Measurements from ENCODE around the gene TNFAIP2. TPM values are rescaled to one million over a fixed set of nuclear protein-coding genes. Genes with fewer than 3 reads are reported as not detected.
"Not testable (repeated sequence)": the region's sequence is repeated elsewhere in the genome, so short reads cannot be mapped to it uniquely, and the experiment has no call there.

The TNFAIP2 gene
- total and polyA plus RNA-seq, 2 of the 4 experiments (the other 2 are of a cell fraction): 6.3 to 9.6 TPM

DNA sequence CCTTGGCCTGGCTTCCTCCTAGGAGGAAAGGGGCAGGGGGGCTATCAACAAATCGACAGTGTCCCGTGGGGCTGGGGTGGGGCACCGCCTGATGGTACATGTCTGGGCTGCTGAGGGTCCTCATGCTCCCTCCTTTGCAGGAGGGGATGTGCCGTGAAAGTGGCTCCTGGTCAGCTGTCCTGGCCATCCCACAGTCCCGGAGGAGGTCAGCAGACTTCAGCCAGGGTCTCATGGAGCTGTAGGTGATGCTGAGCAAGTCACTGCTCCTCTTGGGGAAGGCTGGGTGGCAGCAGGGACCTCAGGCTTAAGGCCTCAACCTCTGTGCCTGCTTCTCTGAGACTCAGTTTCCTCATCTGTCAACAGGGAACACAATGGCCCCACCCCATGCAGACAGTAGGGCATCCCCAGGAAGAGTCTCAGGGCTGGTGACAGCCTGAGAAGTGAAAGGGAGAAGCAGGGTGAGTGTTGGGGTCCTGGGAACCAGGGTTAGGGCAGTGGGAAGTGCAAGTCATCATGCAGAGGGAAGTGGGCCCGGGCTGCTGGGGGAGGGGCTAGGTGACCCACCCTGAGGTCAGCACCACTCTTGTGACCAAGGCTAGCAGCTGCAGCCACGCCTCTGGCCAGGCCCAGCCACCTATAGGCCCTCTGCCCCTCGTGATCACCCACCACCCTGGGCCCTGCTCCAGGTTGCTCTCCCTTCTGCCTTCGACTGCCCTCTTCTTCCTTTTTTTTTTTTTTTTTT lies 4.4 kb upstream of the TNFAIP2 start (continued):
- no peak for TF ChIP-seq MAZ (IDR thresholded peaks at IDR 0.05; ENCODE audit: borderline replicate concordance, low read depth, low read length)

DNA sequence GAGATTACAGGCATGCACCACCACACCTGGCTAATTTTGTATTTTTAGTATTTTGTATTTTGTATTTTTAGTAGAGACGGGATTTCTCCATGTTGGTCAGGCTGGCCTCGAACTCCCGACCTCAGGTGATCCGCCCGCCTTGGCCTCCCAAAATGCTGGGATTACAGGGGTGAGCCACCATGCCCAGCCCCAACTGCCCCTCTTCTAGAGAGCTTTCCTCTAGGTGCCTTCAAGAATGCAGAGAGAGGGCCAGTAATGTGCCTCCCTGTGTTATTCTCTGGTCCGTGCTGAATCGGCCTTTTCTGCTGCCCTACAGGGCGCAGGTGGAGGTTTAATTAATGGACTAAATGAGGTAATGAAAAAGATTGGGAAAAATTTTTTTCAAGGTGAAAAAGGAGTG lies 3.7 kb upstream of the TNFAIP2 start:
- dilution Hi-C loops (cut with HindIII; ENCODE audit: low sequenced_read_pairs, unreplicated experiment); CTCF ChIA-PET; ATAC-seq (ENCODE audit: low read depth): not testable (repeated sequence)

More for the DNA sequence above, 3.7 kb upstream of the TNFAIP2 start:
- H3K56ac ChIP-seq (ENCODE audit: extremely low read depth, insufficient read depth, low read length); H3K79me1 ChIP-seq (ENCODE audit: low read depth in 1 of 2, low read length in 2 of 2); in situ Hi-C loops (cut with MboI; ENCODE audit: low sequenced_read_pairs); H3K9me1 ChIP-seq (ENCODE audit: insufficient read depth, low read length); H3K27ac ChIP-seq (ENCODE audit: insufficient read depth, low read length); H2BK15ac ChIP-seq (ENCODE audit: low read depth, low read length); H4K8ac ChIP-seq (ENCODE audit: low read depth in 2 of 2, low read length in 2 of 2); H3K18ac ChIP-seq (ENCODE audit: low read depth, low read length); H3K4me2 ChIP-seq (ENCODE audit: low read depth, low read length); H3K4ac ChIP-seq (ENCODE audit: low read depth, low read length); BruUV-seq (replicated peaks); DNase-seq; H3K9me3 ChIP-seq (ENCODE audit: control insufficient read depth, insufficient read depth, low read length); H4K91ac ChIP-seq (ENCODE audit: insufficient read depth, low read depth, low read length); H3K14ac ChIP-seq (replicated peaks; ENCODE audit: low read depth, low read length); H4K5ac ChIP-seq (ENCODE audit: low read depth, low read length); H4K20me1 ChIP-seq (ENCODE audit: insufficient read depth, low read length); H3K27me3 ChIP-seq (ENCODE audit: control insufficient read depth, insufficient read depth, low read length); H3K36me3 ChIP-seq (ENCODE audit: control insufficient read depth, insufficient read depth, low read length); H3K4me3 ChIP-seq (ENCODE audit: insufficient read depth, low read depth, low read length); H3K23ac ChIP-seq (ENCODE audit: low read depth, low read length); H2BK120ac ChIP-seq (ENCODE audit: low read depth, low read length); H2AK9ac ChIP-seq (replicated peaks; ENCODE audit: low read depth, low read length, poor library complexity); H2BK20ac ChIP-seq (ENCODE audit: low read depth, low read length); H3K9ac ChIP-seq (ENCODE audit: low read depth, low read length); intact Hi-C loops (cut with micrococcal nuclease); H2AFZ ChIP-seq (replicated peaks; ENCODE audit: low read length, poor library complexity); H2BK5ac ChIP-seq (ENCODE audit: low read depth, low read length, poor library complexity, severe bottlenecking); H2AK5ac ChIP-seq (ENCODE audit: low read depth, low read length): not testable (repeated sequence)
- peaks cover 24% of the 10 kb centered on the region for H3K4me1 ChIP-seq (ENCODE audit: control insufficient read depth, insufficient read depth, low read length)
- POLR2A ChIA-PET (ENCODE audit: unreplicated experiment): interaction anchor here (0.6 kb wide), 1 partner anchor 99 kb away, joined by 3 read pairs; no protein-coding TSS in a partner anchor
- no CpG with 5 or more reads among the region's 8 CpGs for WGBS, 2 experiments (ENCODE audit: extremely low coverage in 2 of 2, insufficient read length in 1 of 2)

Data from IMR-90 (cell line).